IMR-90 (cell line): ENCODE results near the gene FMN1. TPM values are rescaled to one million over a fixed set of nuclear protein-coding genes. Genes with fewer than 3 reads are reported as not detected.
A peak's percentile ranks its signal among the peaks of the same experiment; 100 is the strongest.

Experiments
- ATAC-seq: fragments of 200-7000 bp; cut with Tn5 transposase; 2 replicates; pipeline ENCODE4 v1.9.1; 2020; ENCODE audit warnings: low read depth, mild to moderate bottlenecking, moderate library complexity
- BruUV-seq: library from RNA; stranded (reverse); fragments of 400-500 nt; replicated peaks from 2 replicates; lab custom pipeline; 2021; lab: Mats Ljungman, UMichigan
- CTCF ChIA-PET: fragments of 300-600 bp; formaldehyde crosslinking; extraction: SDS; loops from one replicate; lab custom pipeline; 2021; ENCODE audit warnings: antibody characterized with exemption; lab: Yijun Ruan, JAX
- POLR2A ChIA-PET: fragments of 300-600 bp; sonication (Branson Sonifier 250); formaldehyde crosslinking; loops from one replicate; lab custom pipeline; 2022; ENCODE audit warnings: antibody characterized with exemption; ENCODE audit not compliant: unreplicated experiment; lab: Charles Lee
- DNase-seq: peaks from one replicate; pipeline ENCODE4 v3.0.0; 2013
- H2AFZ ChIP-seq: replicated peaks from 2 replicates; pipeline ENCODE3; 2013; ENCODE audit warnings: low read length, mild to moderate bottlenecking; ENCODE audit not compliant: poor library complexity
- H2AK5ac ChIP-seq: 2 replicates; pipeline ENCODE4 v1.6.1; 2013; ENCODE audit warnings: low read depth, low read length, inconsistent platforms
- H2AK9ac ChIP-seq: replicated peaks from 2 replicates; pipeline ENCODE3; 2013; ENCODE audit warnings: mild to moderate bottlenecking, low read depth, low read length, moderate library complexity; ENCODE audit not compliant: poor library complexity
- H2BK120ac ChIP-seq: 2 replicates; pipeline ENCODE4 v1.6.1; 2013; ENCODE audit warnings: low read depth, low read length, inconsistent platforms
- H2BK15ac ChIP-seq: 3 replicates; pipeline ENCODE4 v1.6.1; 2013; ENCODE audit warnings: low read depth, low read length, inconsistent platforms
- H2BK20ac ChIP-seq: 2 replicates; pipeline ENCODE4 v1.6.1; 2013; ENCODE audit warnings: low read depth, mild to moderate bottlenecking, inconsistent platforms, low read length, moderate library complexity
- H2BK5ac ChIP-seq: 2 replicates; pipeline ENCODE4 v1.6.1; 2013; ENCODE audit warnings: mild to moderate bottlenecking, low read depth, low read length, inconsistent platforms; ENCODE audit not compliant: poor library complexity, severe bottlenecking
- H3K14ac ChIP-seq: replicated peaks from 2 replicates; pipeline ENCODE4 v1.6.1; 2013; ENCODE audit warnings: low read depth, low read length, inconsistent platforms
- H3K18ac ChIP-seq: 2 replicates; pipeline ENCODE4 v1.6.1; 2013; ENCODE audit warnings: low read depth, low read length, control low read depth
- H3K23ac ChIP-seq: 2 replicates; pipeline ENCODE4 v1.6.1; 2013; ENCODE audit warnings: low read depth, low read length, inconsistent platforms
- H3K27ac ChIP-seq: 2 replicates; pipeline ENCODE4 v1.5.1; 2013; ENCODE audit warnings: mild to moderate bottlenecking, control low read depth, low read length; ENCODE audit not compliant: insufficient read depth
- H3K27me3 ChIP-seq: 2 replicates; pipeline ENCODE4 v1.6.1; 2013; ENCODE audit warnings: low read length; ENCODE audit not compliant: control insufficient read depth, insufficient read depth
- H3K36me3 ChIP-seq: 2 replicates; pipeline ENCODE4 v1.6.1; 2013; ENCODE audit warnings: low read length, mixed read lengths; ENCODE audit not compliant: control insufficient read depth, insufficient read depth
- H3K4ac ChIP-seq: 2 replicates; pipeline ENCODE4 v1.6.1; 2013; ENCODE audit warnings: low read depth, low read length, inconsistent platforms
- H3K4me1 ChIP-seq: 2 replicates; pipeline ENCODE4 v1.6.1; 2013; ENCODE audit warnings: low read length, mixed read lengths; ENCODE audit not compliant: control insufficient read depth, insufficient read depth
- H3K4me2 ChIP-seq: 2 replicates; pipeline ENCODE4 v1.6.1; 2013; ENCODE audit warnings: low read depth, mild to moderate bottlenecking, control low read depth, low read length, moderate library complexity
- H3K4me3 ChIP-seq: 2 replicates; pipeline ENCODE4 v1.5.1; 2013; ENCODE audit warnings: low read depth, mild to moderate bottlenecking, control low read depth, low read length, moderate library complexity; ENCODE audit not compliant: insufficient read depth
- H3K56ac ChIP-seq: 2 replicates; pipeline ENCODE4 v1.6.1; 2013; ENCODE audit warnings: low read length, inconsistent platforms; ENCODE audit not compliant: insufficient read depth; ENCODE audit errors: extremely low read depth
- H3K79me1 ChIP-seq, 2 experiments: 2 replicates each; pipeline ENCODE4 v1.6.1; 2013; ENCODE audit warnings: low read length in 2 of 2, inconsistent platforms in 1 of 2, low read depth in 1 of 2
- H3K9ac ChIP-seq: 2 replicates; pipeline ENCODE4 v1.6.1; 2013; ENCODE audit warnings: low read depth, low read length, control low read depth
- H3K9me1 ChIP-seq: 2 replicates; pipeline ENCODE4 v1.6.1; 2013; ENCODE audit warnings: low read length, inconsistent platforms; ENCODE audit not compliant: insufficient read depth
- H3K9me3 ChIP-seq: 2 replicates; pipeline ENCODE4 v1.6.1; 2013; ENCODE audit warnings: low read length; ENCODE audit not compliant: control insufficient read depth, insufficient read depth
- H4K20me1 ChIP-seq: 2 replicates; pipeline ENCODE4 v1.6.1; 2013; ENCODE audit warnings: low read length, inconsistent platforms; ENCODE audit not compliant: insufficient read depth
- H4K5ac ChIP-seq: 2 replicates; pipeline ENCODE4 v1.6.1; 2013; ENCODE audit warnings: mild to moderate bottlenecking, low read depth, low read length, control low read depth
- H4K8ac ChIP-seq, 2 experiments: 2 replicates each; pipeline ENCODE4 v1.6.1; 2013; ENCODE audit warnings: low read depth in 2 of 2, low read length in 2 of 2, control low read depth in 1 of 2, inconsistent platforms in 1 of 2
- H4K91ac ChIP-seq: 2 replicates; pipeline ENCODE4 v1.6.1; 2013; ENCODE audit warnings: low read depth, low read length, inconsistent platforms; ENCODE audit not compliant: insufficient read depth
- CHD1 ChIP-seq: IDR thresholded peaks from 2 replicates; pipeline ENCODE4 v1.6.1; 2012; ENCODE audit warnings: low read depth, low read length, improper control_type of control experiment
- WGBS, 2 experiments: methylation state at CpG; one replicate each; pipeline versions ENCODE4 v1.1.5 to v1.1.7; 2013; ENCODE audit warnings: missing lambda C conversion rate in 2 of 2; ENCODE audit not compliant: insufficient read length in 1 of 2; ENCODE audit errors: extremely low coverage in 2 of 2; 5-methylcytosine and 5-hydroxymethylcytosine counted together
- dilution Hi-C: fragments of 300-500 bp; cut with HindIII; formaldehyde crosslinking; loops from one replicate; pipeline ENCODE4 v1.14.3; 2018; ENCODE audit warnings: low sequenced_read_pairs; ENCODE audit not compliant: unreplicated experiment
- in situ Hi-C: fragments of 300-500 bp; cut with MboI; formaldehyde crosslinking; loops from 3 replicates; pipeline ENCODE4 v1.14.3; 2019; ENCODE audit warnings: low sequenced_read_pairs, inconsistent platforms, mixed read lengths
- intact Hi-C: fragments of 100-400 bp; cut with micrococcal nuclease; formaldehyde crosslinking; loops from 2 replicates; pipeline ENCODE4 v1.10.0; 2022
- polyA plus RNA-seq, 3 experiments: library from polyadenylated mRNA; depleted of rRNA; stranded (reverse); fragments of >200 nt; gene quantifications; 2 replicates each; pipeline ENCODE4 v1.2.3, GENCODE V29; 2012; ENCODE audit warnings: low replicate concordance in 1 of 3
- total RNA-seq: library from RNA; depleted of rRNA; stranded (reverse); fragments of >200 nt; gene quantifications from 2 replicates; pipeline ENCODE4 v1.2.3, GENCODE V29; 2012

Gene FMN1
- total and polyA plus RNA-seq, 2 of the 4 experiments (the other 2 are of a cell fraction) = 7.3 to 17.6 TPM

DNA sequence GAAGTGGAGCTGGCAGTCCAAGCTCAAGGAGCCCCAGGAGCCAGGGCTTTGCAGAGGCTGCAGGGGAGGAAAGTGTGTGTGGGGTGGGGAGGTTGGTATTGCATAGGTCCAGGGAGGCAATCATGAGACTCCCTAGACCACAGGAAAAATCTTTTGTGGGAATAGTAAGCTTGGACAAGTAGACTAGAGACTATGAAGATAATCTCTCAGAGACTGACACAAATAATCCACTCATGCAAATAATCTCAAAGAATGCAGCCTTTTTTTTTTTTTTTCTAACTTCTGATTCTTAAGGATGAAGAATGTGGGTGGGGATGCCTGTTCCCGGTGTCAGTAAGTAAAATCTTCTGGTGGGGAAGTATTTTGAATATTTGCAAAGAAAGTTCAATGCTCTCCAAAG lies 363.0 kb downstream of the FMN1 start:
- Histone ChIP-seq H3K56ac (peak overlapping the region; percentile 37; the same call in 1 of the 2 replicates), H3K27me3 (no peaks in the 10 kb centered on the region), H3K4me3 (no peak overlapping the region), H3K4me1 (peaks cover 34% of the 10 kb centered on the region), H4K5ac (peak overlapping the region; percentile 64), H4K8ac (peak overlapping the region; percentile 76 to 96), H3K23ac (peak overlapping the region; percentile 67; the same call in 1 of the 2 replicates), H3K18ac (peak overlapping the region; percentile 58), H3K14ac (peak overlapping the region; percentile 84), H3K9ac (no peak overlapping the region), H4K20me1 (no peaks in the 10 kb centered on the region), H3K4ac (peak overlapping the region; percentile 82), H2AK9ac (no peak overlapping the region), H4K91ac (peak overlapping the region; percentile 91), H3K79me1 (peaks cover 37 to 80% of the 10 kb centered on the region in 2 experiments), H2BK120ac (peak overlapping the region; percentile 91), H2BK5ac (peak overlapping the region; percentile 91), H2BK15ac (peak overlapping the region; percentile 59; the same call in 2 of the 3 replicates), H2AFZ (no peak overlapping the region), H3K36me3 (no peaks in the 10 kb centered on the region), H2AK5ac (peak overlapping the region; percentile 88), H3K9me1 (peaks cover 13% of the 10 kb centered on the region), H3K9me3 (no peaks in the 10 kb centered on the region), H2BK20ac (peak overlapping the region; percentile 81), H3K27ac (peak overlapping the region; percentile 79), H3K4me2 (no peak overlapping the region)
- BruUV-seq = no TSS peak
- in situ Hi-C loops (no loop called here), dilution Hi-C loops (no loop called here), intact Hi-C loops (no loop called here)
- ATAC-seq (no peak), DNase-seq (no peak)
- TF ChIP-seq CHD1 = no peak
- ChIA-PET POLR2A (no interaction called here), CTCF (interaction anchor here (0.6 to 1.3 kb wide), 3 partner anchors 12 to 214 kb away, joined by 3 to 5 read pairs (median 4); no protein-coding TSS in a partner anchor)
- no CpG with 5 or more reads among the region's 1 CpG for WGBS, 2 experiments
